Progenitor cell of endocrine pancreas (in vitro differentiated cells): Measurements from ENCODE around the gene PYGB. TPM values are rescaled to one million over a fixed set of nuclear protein-coding genes. Genes with fewer than 3 reads are reported as not detected.
A peak's percentile ranks its signal among the peaks of the same experiment; 100 is the strongest.

Experiments used
- DNase-seq: peaks from one replicate; pipeline ENCODE4 v3.0.0; 2021; ENCODE audit warnings: low spot score; ENCODE audit not compliant: unreplicated experiment
- H3K27ac Mint-ChIP-seq: 2 replicates; pipeline ENCODE4 v1.8.0; 2021; ENCODE audit warnings: mild to moderate bottlenecking, moderate library complexity, mixed read lengths
- H3K27me3 Mint-ChIP-seq: 2 replicates; pipeline ENCODE4 v1.8.0; 2021; ENCODE audit warnings: mixed read lengths
- H3K36me3 Mint-ChIP-seq: 2 replicates; pipeline ENCODE4 v1.8.0; 2022; ENCODE audit warnings: mixed read lengths; ENCODE audit not compliant: insufficient read depth
- H3K4me1 Mint-ChIP-seq: 2 replicates; pipeline ENCODE4 v1.8.0; 2021; ENCODE audit warnings: low read depth, mixed read lengths
- H3K4me3 Mint-ChIP-seq: 2 replicates; pipeline ENCODE4 v1.8.0; 2021; ENCODE audit warnings: low read depth, mild to moderate bottlenecking, moderate library complexity, mixed read lengths
- H3K9me3 Mint-ChIP-seq: 2 replicates; pipeline ENCODE4 v1.8.0; 2021; ENCODE audit warnings: low read depth, mixed read lengths
- CTCF ChIP-seq: fragments of 200-600 bp; sonication (generic); IDR thresholded peaks from one replicate; pipeline ENCODE4 v1.5.0; 2021; ENCODE audit warnings: antibody characterized with exemption, mild to moderate bottlenecking; ENCODE audit not compliant: unreplicated experiment
- total RNA-seq: library from RNA; stranded (reverse); gene quantifications from 2 replicates; pipeline ENCODE4 v1.2.1, GENCODE V29; 2021

The PYGB gene
- total RNA-seq, 1 donor from 2014 or later: 54.4 TPM

GRCh38 chr20:25223179-25223661 is 24.7 kb upstream of the PYGB start:
- Mint-ChIP-seq H3K9me3 (no peaks in the 10 kb centered on the region), H3K4me1 (peaks cover 8% of the 10 kb centered on the region), H3K27me3 (no peaks in the 10 kb centered on the region), H3K36me3 (peaks cover 7% of the 10 kb centered on the region), H3K4me3 (no peak overlapping the region), H3K27ac (peak overlapping the region; percentile 71)
- no peak for TF ChIP-seq CTCF
- DNase-seq: no peak

- H3K36me3 Mint-ChIP-seq: peaks cover 7% of the 10 kb centered on the region
- no peak overlapping the region for H3K27ac Mint-ChIP-seq
- TF ChIP-seq CTCF: no peak
- peaks cover 8% of the 10 kb centered on the region for H3K4me1 Mint-ChIP-seq
- no peaks in the 10 kb centered on the region for H3K27me3 Mint-ChIP-seq
- no peaks in the 10 kb centered on the region for H3K9me3 Mint-ChIP-seq
- DNase-seq: no peak
- no peak overlapping the region for H3K4me3 Mint-ChIP-seq
Measured at GRCh38 chr20:25223765-25224720, 23.8 kb upstream of the PYGB start.

- Mint-ChIP-seq H3K27ac (no peak overlapping the region), H3K9me3 (no peaks in the 10 kb centered on the region), H3K4me3 (no peak overlapping the region), H3K27me3 (no peaks in the 10 kb centered on the region), H3K36me3 (peaks cover 7% of the 10 kb centered on the region), H3K4me1 (peaks cover 8% of the 10 kb centered on the region)
- DNase-seq: no peak
- TF ChIP-seq CTCF: no peak
Measured at GRCh38 chr20:25224941-25225340, 22.9 kb upstream of the PYGB start.

GRCh38 chr20:25225642-25226432 is 22.0 kb upstream of the PYGB start:
- no peak for TF ChIP-seq CTCF
- H3K27ac Mint-ChIP-seq: no peak overlapping the region
- DNase-seq: no peak
- peaks cover 12% of the 10 kb centered on the region for H3K4me1 Mint-ChIP-seq
- H3K9me3 Mint-ChIP-seq: no peaks in the 10 kb centered on the region
- no peak overlapping the region for H3K4me3 Mint-ChIP-seq
- H3K36me3 Mint-ChIP-seq: peaks cover 7% of the 10 kb centered on the region
- H3K27me3 Mint-ChIP-seq: no peaks in the 10 kb centered on the region
